Astrocyte of the cerebellum (primary cell): ENCODE data around the gene BACE2.

Experiments
- DNase-seq: peaks from one replicate; pipeline ENCODE4 v3.0.0-alpha.2; 2011; ENCODE audit warnings: low read depth
- H3K4me3 ChIP-seq: 2 replicates; pipeline ENCODE4 v1.5.1; 2011; ENCODE audit warnings: mild to moderate bottlenecking, low read depth, low read length, moderate library complexity
- in situ Hi-C: cut with HindIII; loops from 2 replicates; pipeline ENCODE4 v1.10.0; 2017; ENCODE audit warnings: low sequenced_read_pairs
- TF ChIP-seq, protein P1 (sequence below): IDR thresholded peaks from 2 replicates; pipeline ENCODE4 v1.5.1; 2012; ENCODE audit warnings: low read length, low read depth, moderate library complexity, mild to moderate bottlenecking; ENCODE audit errors: missing control alignments

BACE2 gene

GRCh38 chr21:41130883-41131282 is 37.1 kb upstream of the BACE2 start:
- in situ Hi-C loops, result no loop called here
- TF ChIP-seq, protein P1, sequence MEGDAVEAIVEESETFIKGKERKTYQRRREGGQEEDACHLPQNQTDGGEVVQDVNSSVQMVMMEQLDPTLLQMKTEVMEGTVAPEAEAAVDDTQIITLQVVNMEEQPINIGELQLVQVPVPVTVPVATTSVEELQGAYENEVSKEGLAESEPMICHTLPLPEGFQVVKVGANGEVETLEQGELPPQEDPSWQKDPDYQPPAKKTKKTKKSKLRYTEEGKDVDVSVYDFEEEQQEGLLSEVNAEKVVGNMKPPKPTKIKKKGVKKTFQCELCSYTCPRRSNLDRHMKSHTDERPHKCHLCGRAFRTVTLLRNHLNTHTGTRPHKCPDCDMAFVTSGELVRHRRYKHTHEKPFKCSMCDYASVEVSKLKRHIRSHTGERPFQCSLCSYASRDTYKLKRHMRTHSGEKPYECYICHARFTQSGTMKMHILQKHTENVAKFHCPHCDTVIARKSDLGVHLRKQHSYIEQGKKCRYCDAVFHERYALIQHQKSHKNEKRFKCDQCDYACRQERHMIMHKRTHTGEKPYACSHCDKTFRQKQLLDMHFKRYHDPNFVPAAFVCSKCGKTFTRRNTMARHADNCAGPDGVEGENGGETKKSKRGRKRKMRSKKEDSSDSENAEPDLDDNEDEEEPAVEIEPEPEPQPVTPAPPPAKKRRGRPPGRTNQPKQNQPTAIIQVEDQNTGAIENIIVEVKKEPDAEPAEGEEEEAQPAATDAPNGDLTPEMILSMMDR, result no peak
- no peak for DNase-seq
- H3K4me3 ChIP-seq, result no peak overlapping the region

- in situ Hi-C loops, result no loop called here
- peak; percentile 23 for DNase-seq
- TF ChIP-seq, protein P1, result peak; percentile 62
These were observed 34.0 kb upstream of the BACE2 start for GRCh38 chr21:41133874-41134522.

GRCh38 chr21:41135746-41136145 is 32.2 kb upstream of the BACE2 start:
- TF ChIP-seq, protein P1, result no peak
- H3K4me3 ChIP-seq, result no peak overlapping the region
- no peak for DNase-seq
- in situ Hi-C loops, result no loop called here

More at GRCh38 chr21:41133874-41134522, 34.0 kb upstream of the BACE2 start:
- H3K4me3 ChIP-seq, result no peak overlapping the region

DNA sequence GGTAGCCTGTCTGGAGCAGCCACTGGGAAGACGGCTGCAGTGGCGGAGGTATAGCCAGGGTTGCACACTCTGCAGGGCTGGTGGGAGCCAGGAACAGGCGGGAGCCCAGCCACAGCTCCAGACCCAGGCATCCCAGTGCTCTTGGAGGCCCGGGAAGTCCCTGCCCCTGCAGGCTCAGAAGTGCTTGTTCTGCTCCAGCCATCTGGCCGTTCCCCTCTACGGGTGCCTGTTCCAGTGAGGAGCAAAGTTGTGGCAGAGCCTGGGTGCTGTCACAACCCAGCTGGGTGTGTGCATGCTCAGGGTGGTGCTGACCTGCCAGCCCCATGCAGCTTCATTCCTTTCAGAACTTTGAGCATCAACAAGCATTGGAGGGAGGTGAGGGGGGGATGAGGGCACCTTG is 31.7 kb upstream of the BACE2 start:
- DNase-seq, result no peak
- TF ChIP-seq, protein P1, result no peak
- H3K4me3 ChIP-seq, result no peak overlapping the region
- in situ Hi-C loops, result no loop called here

DNA sequence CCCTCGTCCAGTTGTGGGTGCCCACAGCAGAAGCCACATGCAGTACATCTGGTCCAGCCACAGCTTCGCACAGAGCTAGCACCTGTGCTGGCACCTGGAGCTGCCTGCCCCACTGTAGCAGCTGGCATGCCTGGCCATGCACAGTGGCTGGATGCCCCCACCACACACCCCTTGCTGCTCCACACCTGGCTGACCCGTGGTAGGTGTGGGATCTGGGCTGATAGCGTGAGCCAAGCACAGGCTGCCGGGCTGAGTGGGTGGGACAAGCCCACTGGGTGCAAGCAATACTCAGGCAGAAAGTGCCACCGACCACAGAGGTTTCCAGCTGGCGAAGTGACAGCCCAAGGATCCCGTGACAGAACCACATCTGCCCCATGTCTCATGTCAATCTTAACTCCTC is 30.6 kb upstream of the BACE2 start:
- H3K4me3 ChIP-seq, result no peak overlapping the region
- no peak for DNase-seq
- in situ Hi-C loops, result no loop called here
- TF ChIP-seq, protein P1, result no peak

- no peak for DNase-seq
- no peak overlapping the region for H3K4me3 ChIP-seq
- in situ Hi-C loops, result no loop called here
- TF ChIP-seq, protein P1, result no peak
These were observed 30.1 kb upstream of the BACE2 start for GRCh38 chr21:41137889-41138288.

- TF ChIP-seq, protein P1, result no peak
- no peak for DNase-seq
- in situ Hi-C loops, result no loop called here
- no peak overlapping the region for H3K4me3 ChIP-seq
These were observed 29.2 kb upstream of the BACE2 start for GRCh38 chr21:41138711-41139110.
